HG02938 (cell line): ENCODE measurements around the gene MBTD1.

Experiments used
- ATAC-seq: cut with Tn5 transposase; IDR thresholded peaks from one replicate; pipeline ENCODE4 v1.9.1; 2021; ENCODE audit warnings: mild to moderate bottlenecking, moderate library complexity; ENCODE audit not compliant: unreplicated experiment

MBTD1 gene

DNA sequence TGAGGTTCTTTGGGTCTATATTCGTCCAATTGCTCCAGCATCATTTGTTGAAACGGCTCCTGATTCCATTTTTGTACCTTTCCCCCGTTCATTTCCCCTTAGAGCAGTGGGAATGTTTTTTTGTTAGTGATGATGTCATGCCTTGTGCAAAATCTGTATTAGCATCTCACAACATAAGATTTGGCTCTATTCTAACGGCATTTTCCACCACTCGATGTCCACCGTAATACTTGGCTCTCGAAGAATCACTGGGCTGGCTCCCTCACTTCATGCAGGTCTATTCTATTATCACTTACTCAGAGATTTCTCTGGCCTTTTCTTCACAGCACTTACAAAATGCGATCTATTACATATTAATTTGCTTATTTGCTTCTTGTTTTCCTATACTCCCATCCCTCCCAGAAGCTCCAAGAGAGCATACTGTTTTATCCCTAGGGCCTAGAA lies 107.1 kb downstream of the MBTD1 start:
- peak; percentile 1 for ATAC-seq

DNA sequence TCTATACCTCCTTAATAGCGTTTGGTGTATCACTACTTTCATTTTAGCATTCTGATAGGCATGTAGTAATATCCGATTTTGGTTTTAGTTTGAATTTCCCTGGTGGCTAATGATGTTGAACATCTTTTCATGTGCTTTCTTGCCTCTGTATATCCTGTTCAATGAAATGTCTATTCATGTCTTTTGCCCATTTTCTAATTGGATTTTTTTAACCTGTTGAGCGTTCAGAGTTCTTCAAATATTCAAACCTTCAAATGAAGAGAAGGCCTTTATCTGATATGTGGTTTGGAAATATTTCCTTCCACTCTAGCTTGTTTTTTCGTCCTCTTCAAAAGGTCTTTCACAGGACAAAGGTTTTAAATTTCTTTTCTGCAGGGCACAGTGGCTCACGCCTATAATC lies 108.9 kb downstream of the MBTD1 start:
- ATAC-seq: no peak

DNA sequence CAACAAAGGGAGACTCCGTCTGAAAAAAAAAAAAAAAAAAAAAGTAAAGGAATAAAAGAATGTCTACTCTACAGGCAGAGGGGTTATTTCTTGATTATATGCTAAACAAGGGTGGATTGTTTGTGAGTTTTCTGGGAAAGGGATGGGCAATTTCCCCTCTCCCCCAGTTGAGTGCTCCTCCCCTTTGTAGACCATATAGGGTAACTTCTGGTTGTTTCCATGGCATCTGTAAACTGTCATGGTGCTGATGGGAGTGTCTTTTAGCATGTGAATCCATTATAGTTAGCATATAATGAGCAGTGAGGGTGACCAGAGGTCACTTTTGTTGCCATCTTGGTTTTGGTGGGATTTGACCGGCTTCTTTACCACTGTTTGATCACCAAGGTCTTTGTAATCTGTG lies 110.7 kb downstream of the MBTD1 start:
- ATAC-seq: no peak

DNA sequence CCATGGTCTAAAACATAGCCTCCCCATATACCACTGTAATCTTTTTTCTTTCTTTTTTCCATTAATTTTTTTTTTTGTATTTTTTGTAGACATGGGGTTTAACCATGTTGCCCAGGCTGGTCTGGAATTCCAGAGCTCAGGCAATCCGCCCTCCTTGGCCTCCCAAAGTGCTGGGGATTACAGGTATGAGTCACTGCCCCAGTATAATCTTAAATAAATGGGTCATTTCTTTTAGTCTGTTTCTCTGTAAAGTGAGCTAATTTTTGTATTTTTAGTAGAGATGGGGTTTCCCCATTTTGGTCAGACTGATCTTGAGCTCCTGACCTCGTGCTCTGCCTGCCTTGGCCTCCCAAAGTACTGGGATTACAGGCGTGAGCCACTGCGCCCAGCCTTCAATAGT lies 112.2 kb downstream of the MBTD1 start:
- ATAC-seq: no peak

DNA sequence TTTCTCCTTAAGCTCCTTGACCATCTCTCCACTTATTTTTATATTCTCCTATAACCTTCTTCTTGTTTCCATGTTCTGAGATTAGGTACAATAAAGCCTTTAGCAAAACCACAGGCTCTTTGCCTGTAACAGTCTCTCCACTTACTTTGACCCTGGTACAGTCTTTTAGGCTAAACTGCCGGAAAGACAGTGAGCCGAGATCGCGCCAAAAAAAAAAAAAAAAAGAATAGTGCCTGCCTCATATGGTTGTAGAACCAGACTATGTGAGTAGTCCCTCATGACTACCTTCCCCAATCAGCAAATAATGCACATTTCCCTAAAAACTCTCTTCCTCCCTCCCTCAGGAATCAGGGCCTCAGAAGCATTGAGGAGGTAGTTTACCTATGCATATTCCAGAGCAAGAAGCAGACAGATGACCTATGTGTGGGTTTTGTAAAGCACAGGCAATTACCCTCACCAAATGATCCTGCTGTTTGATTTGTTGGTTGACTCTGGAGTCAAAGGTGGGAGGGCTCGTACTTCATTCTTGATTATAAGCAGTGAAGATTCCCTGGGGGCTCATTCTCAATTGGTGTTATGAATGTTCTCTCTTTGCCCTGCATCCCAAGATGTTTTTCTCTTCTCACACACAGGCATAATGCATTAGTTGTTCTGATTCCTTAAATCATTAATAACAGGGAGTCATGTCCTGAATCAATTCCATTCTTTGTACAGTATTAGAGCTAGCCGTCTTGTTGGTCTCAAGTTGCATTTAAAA lies 115.4 kb downstream of the MBTD1 start:
- ATAC-seq: no peak

DNA sequence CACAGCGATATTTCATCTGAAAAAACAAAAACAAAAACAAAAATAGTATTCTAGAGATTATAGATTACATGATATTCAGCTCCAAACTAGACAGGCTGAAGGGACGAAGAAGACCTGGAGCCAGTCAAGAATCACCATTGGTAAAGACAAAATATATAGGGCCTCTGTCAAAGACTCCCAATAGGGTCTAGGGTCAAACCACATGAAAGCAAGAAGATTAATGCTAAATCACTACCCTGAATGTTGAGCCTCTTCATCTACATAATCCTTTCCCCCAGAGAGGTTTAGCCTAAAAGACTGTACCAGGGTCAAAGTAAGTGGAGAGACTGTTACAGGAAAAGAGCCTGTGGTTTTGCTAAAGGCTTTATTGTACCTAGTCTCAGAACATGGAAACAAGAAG lies 117.3 kb downstream of the MBTD1 start:
- no peak for ATAC-seq

DNA sequence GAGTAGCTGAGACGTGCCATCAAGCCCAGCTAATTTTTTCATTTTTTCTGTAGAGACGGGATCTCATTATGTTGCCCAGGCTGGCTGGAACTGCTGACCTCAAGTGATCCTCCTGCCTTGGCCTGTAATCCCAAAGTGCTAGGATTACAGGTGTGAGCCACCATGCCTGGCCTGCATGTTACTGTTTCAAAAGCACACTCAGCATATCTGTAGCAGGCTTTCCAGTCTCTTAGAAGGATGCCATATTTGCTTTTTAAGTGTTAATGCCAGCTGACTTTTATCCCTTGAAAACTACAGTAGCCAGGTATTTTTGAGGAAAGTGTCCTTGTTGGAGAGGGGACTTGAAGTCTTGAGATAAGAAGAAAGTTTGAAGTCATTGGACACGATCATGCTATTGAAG lies 123.9 kb downstream of the MBTD1 start:
- no peak for ATAC-seq

DNA sequence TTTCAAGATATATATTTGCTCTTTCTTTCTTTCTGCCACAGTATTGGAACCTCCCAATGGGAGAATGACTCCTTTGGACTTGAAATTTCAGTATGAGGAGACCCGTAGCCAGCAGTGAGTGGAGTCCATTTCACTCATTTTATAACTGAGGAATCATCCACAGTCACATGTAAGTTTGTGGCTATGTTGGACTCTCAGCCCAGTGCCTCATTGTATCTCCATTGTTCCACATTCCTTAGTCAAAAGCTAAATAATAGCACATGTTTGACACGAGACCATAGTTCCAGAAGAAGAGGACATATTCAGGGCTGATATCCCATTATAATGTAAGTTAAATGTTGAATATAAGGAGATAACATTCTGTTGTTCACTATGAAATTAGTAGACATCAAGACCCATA lies 126.5 kb downstream of the MBTD1 start:
- no peak for ATAC-seq

DNA sequence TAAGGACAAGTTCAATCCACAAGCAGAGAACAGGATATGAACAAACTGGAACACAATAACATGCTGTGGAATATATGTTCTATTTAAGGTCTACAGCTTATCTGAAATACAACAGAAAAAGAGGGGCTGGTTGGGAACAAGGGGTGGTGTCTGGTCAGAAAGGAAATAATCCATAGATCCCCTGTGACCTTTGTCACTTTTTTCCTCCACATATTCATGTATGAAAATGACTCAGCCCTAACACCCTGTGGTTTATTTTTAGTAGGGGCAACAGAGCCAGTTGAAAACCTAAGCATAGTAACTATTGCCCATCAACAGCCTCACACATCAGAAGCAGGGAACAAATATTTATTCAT lies 126.9 kb downstream of the MBTD1 start:
- ATAC-seq: no peak

DNA sequence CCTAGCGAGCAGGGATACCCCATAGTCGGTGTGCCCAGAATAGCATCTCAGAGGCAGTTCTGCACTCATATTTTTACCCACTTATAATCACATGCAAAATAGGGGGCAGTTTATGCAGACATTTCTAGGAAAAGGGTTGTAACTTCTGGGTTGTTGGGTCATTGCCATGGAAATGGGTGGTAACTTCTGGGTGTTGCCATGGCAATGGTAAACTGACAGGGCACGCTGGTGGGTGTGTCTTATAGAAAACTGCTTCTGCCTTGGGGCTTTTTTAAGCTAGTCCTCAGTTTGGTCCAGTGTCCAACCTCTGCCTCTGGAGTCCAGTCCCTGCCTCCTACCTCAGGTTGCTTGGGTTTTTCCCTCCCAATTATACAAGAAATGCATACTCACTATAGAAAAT lies 131.8 kb downstream of the MBTD1 start:
- no peak for ATAC-seq
